WTC11 (cell line): Measurements from ENCODE around the gene CRIP2.

Experiments
- ATF2 ChIP-seq: sonication (generic); formaldehyde crosslinking; IDR thresholded peaks from 2 replicates; pipeline ENCODE4 v1.8.1; 2022; ENCODE audit warnings: low read depth, missing genetic modification reagents, borderline replicate concordance
- ATF6 ChIP-seq: sonication (generic); formaldehyde crosslinking; IDR thresholded peaks from 2 replicates; pipeline ENCODE4 v1.8.1; 2023; ENCODE audit warnings: mild to moderate bottlenecking, missing genetic modification reagents
- CREB1 ChIP-seq: sonication (generic); formaldehyde crosslinking; IDR thresholded peaks from 2 replicates; pipeline ENCODE4 v1.8.0; 2023; ENCODE audit warnings: mild to moderate bottlenecking, missing genetic modification reagents
- CTCF ChIP-seq: fragments of 200-600 bp; IDR thresholded peaks from 2 replicates; pipeline ENCODE4 v1.8.0; 2022; ENCODE audit warnings: antibody characterized with exemption
- FOXK1 ChIP-seq: sonication (generic); formaldehyde crosslinking; IDR thresholded peaks from 2 replicates; pipeline ENCODE4 v1.8.0; 2022; ENCODE audit warnings: mild to moderate bottlenecking, moderate library complexity, missing genetic modification reagents
- GABPB1 ChIP-seq: sonication (generic); formaldehyde crosslinking; IDR thresholded peaks from 2 replicates; pipeline ENCODE4 v1.8.1; 2023; ENCODE audit warnings: mild to moderate bottlenecking, missing genetic modification reagents
- IRF2 ChIP-seq: sonication (generic); formaldehyde crosslinking; IDR thresholded peaks from 2 replicates; pipeline ENCODE4 v1.8.0; 2022; ENCODE audit warnings: low read depth, missing genetic modification reagents, borderline replicate concordance
- MAX ChIP-seq: sonication (generic); formaldehyde crosslinking; IDR thresholded peaks from 2 replicates; pipeline ENCODE4 v1.8.0; 2022; ENCODE audit warnings: mild to moderate bottlenecking, missing genetic modification reagents
- PREB ChIP-seq: sonication (generic); formaldehyde crosslinking; IDR thresholded peaks from 2 replicates; pipeline ENCODE4 v1.8.1; 2022; ENCODE audit warnings: mild to moderate bottlenecking, missing genetic modification reagents, moderate library complexity, borderline replicate concordance
- RELA ChIP-seq: sonication (generic); formaldehyde crosslinking; IDR thresholded peaks from 2 replicates; pipeline ENCODE4 v1.8.1; 2022; ENCODE audit warnings: missing genetic modification reagents, mild to moderate bottlenecking, borderline replicate concordance
- SP1 ChIP-seq: sonication (generic); formaldehyde crosslinking; conservative IDR thresholded peaks from 2 replicates; pipeline ENCODE4 v1.8.1; 2022; ENCODE audit warnings: missing genetic modification reagents
- USF1 ChIP-seq: sonication (generic); formaldehyde crosslinking; IDR thresholded peaks from 2 replicates; pipeline ENCODE4 v1.8.0; 2022; ENCODE audit warnings: mild to moderate bottlenecking, missing genetic modification reagents
- ZNF281 ChIP-seq: sonication (generic); formaldehyde crosslinking; IDR thresholded peaks from 2 replicates; pipeline ENCODE4 v1.8.0; 2023; ENCODE audit warnings: mild to moderate bottlenecking, missing genetic modification reagents

GRCh38 chr14:105437723-105438500 lies 36.7 kb upstream of the CRIP2 start:
- TF ChIP-seq ATF6 (CRISPR knock-in tag) (no peak), CTCF (no peak), RELA (CRISPR knock-in tag) (no peak), MAX (CRISPR knock-in tag) (no peak), ATF2 (no peak), SP1 (CRISPR knock-in tag) (no peak), FOXK1 (CRISPR knock-in tag) (no peak), USF1 (CRISPR knock-in tag) (no peak), GABPB1 (CRISPR knock-in tag) (no peak), ZNF281 (CRISPR knock-in tag) (no peak), IRF2 (CRISPR knock-in tag) (no peak), PREB (CRISPR knock-in tag) (no peak), CREB1 (no peak)
